Mucosa of rectum (tissue), 2 donors: ENCODE data around the gene KTI12.
"Not testable (repeated sequence)": the region's sequence is repeated elsewhere in the genome, so short reads cannot be mapped to it uniquely, and the experiment has no call there.

Source experiments
- H3K27ac ChIP-seq, 2 donors: one replicate each; pipeline ENCODE4 v1.7.0; 2013; ENCODE audit warnings: inconsistent platforms in 2 of 2, low read depth in 2 of 2, low read length in 2 of 2
- H3K27me3 ChIP-seq, 2 donors: one replicate each; pipeline ENCODE4 v1.7.0; 2013; ENCODE audit warnings: low read length in 2 of 2; ENCODE audit not compliant: control insufficient read depth in 2 of 2, insufficient read depth in 2 of 2
- H3K36me3 ChIP-seq, 2 donors: one replicate each; pipeline ENCODE4 v1.7.0; 2013; ENCODE audit warnings: low read length in 2 of 2; ENCODE audit not compliant: control insufficient read depth in 2 of 2, insufficient read depth in 2 of 2
- H3K4me1 ChIP-seq, 2 donors: one replicate each; pipeline ENCODE4 v1.7.0; 2013; ENCODE audit warnings: low read length in 2 of 2, mild to moderate bottlenecking in 1 of 2; ENCODE audit not compliant: control insufficient read depth in 2 of 2, insufficient read depth in 2 of 2
- H3K4me3 ChIP-seq, 2 donors: one replicate each; pipeline ENCODE4 v1.7.0; 2013; ENCODE audit warnings: low read length in 2 of 2
- H3K9ac ChIP-seq, 2 donors: one replicate each; pipeline ENCODE4 v1.7.0; 2013; ENCODE audit warnings: low read length in 2 of 2, low read depth in 1 of 2, mild to moderate bottlenecking in 1 of 2
- H3K9me3 ChIP-seq, 2 donors: one replicate each; pipeline ENCODE4 v1.7.0; 2013; ENCODE audit warnings: low read length in 2 of 2; ENCODE audit not compliant: control insufficient read depth in 2 of 2
- donor health status: healthy.
- donor health status: Normal muscosa, but diverticular disease.

The KTI12 gene

GRCh38 chr1:52045236-52045635 is 11.6 kb upstream of the KTI12 start:
- H3K36me3 ChIP-seq, result peaks cover 0 to 11% of the 10 kb centered on the region in 2 donors
- no peaks in the 10 kb centered on the region for H3K27me3 ChIP-seq
- H3K4me3 ChIP-seq, result no peak overlapping the region

GRCh38 chr1:52041551-52042185 is 8.1 kb upstream of the KTI12 start:
- H3K9ac ChIP-seq, result no peak overlapping the region
- H3K4me3 ChIP-seq, result no peak overlapping the region
- H3K9me3 ChIP-seq, result no peaks in the 10 kb centered on the region
- H3K27me3 ChIP-seq, result no peaks in the 10 kb centered on the region
- H3K27ac ChIP-seq, result no peak overlapping the region
- peaks cover 6% of the 10 kb centered on the region in 2 donors for H3K4me1 ChIP-seq
- peaks cover 2 to 15% of the 10 kb centered on the region in 2 donors for H3K36me3 ChIP-seq

More at GRCh38 chr1:52045236-52045635, 11.6 kb upstream of the KTI12 start:
- no peaks in the 10 kb centered on the region for H3K4me1 ChIP-seq
- no peak overlapping the region for H3K9ac ChIP-seq
- no peak overlapping the region for H3K27ac ChIP-seq
- H3K9me3 ChIP-seq, result no peaks in the 10 kb centered on the region

GRCh38 chr1:52037909-52038308 is 4.3 kb upstream of the KTI12 start:
- Histone ChIP-seq H3K27ac (no peak overlapping the region), H3K9me3 (no peaks in the 10 kb centered on the region), H3K9ac (no peak overlapping the region), H3K4me3 (no peak overlapping the region), H3K27me3 (no peaks in the 10 kb centered on the region), H3K36me3 (peaks cover 2 to 11% of the 10 kb centered on the region in 2 donors), H3K4me1 (peaks cover 7 to 10% of the 10 kb centered on the region in 2 donors)

GRCh38 chr1:52037402-52037814 is 3.8 kb upstream of the KTI12 start:
- Histone ChIP-seq H3K36me3 (peaks cover 2 to 11% of the 10 kb centered on the region in 2 donors), H3K4me1 (peaks cover 12 to 15% of the 10 kb centered on the region in 2 donors), H3K4me3 (no peak overlapping the region), H3K9ac (no peak overlapping the region), H3K27ac (no peak overlapping the region), H3K27me3 (no peaks in the 10 kb centered on the region), H3K9me3 (no peaks in the 10 kb centered on the region)

- H3K9ac ChIP-seq, result peak overlapping the region; percentile 86 to 94
- peak overlapping the region; percentile 84 to 92 for H3K27ac ChIP-seq
- no peaks in the 10 kb centered on the region for H3K9me3 ChIP-seq
- H3K36me3 ChIP-seq, result peaks cover 3 to 4% of the 10 kb centered on the region in 2 donors
- peaks cover 21 to 30% of the 10 kb centered on the region in 2 donors for H3K4me1 ChIP-seq
- peak overlapping the region; percentile 90 to 96 for H3K4me3 ChIP-seq
- no peaks in the 10 kb centered on the region for H3K27me3 ChIP-seq
Observed at GRCh38 chr1:52034050-52034384, 407 bp upstream of the KTI12 start.

GRCh38 chr1:52032785-52033131 is 852 bp downstream of the KTI12 start:
- Histone ChIP-seq H3K9me3 (no peaks in the 10 kb centered on the region), H3K9ac (peak overlapping the region; percentile 86 to 94), H3K4me1 (peaks cover 19 to 32% of the 10 kb centered on the region in 2 donors), H3K4me3 (peak overlapping the region; percentile 90 to 96), H3K27me3 (no peaks in the 10 kb centered on the region), H3K27ac (peak overlapping the region; percentile 84 to 92), H3K36me3 (peaks cover 3 to 4% of the 10 kb centered on the region in 2 donors)

- peaks cover 16 to 29% of the 10 kb centered on the region in 2 donors for H3K4me1 ChIP-seq
- peak overlapping the region in 1 of 2 donors; percentile 92 for H3K27ac ChIP-seq
- no peaks in the 10 kb centered on the region for H3K27me3 ChIP-seq
- peaks cover 0 to 3% of the 10 kb centered on the region in 2 donors for H3K36me3 ChIP-seq
- H3K4me3 ChIP-seq, result peak overlapping the region; percentile 90 to 96
- no peaks in the 10 kb centered on the region for H3K9me3 ChIP-seq
- peak overlapping the region; percentile 86 to 94 for H3K9ac ChIP-seq
Observed at GRCh38 chr1:52032124-52032784, 1.4 kb downstream of the KTI12 start.

- H3K4me3 ChIP-seq, H3K27me3 ChIP-seq, H3K27ac ChIP-seq, H3K9me3 ChIP-seq, H3K9ac ChIP-seq: not testable (repeated sequence)
- Histone ChIP-seq H3K4me1 (peaks cover 12 to 29% of the 10 kb centered on the region in 2 donors), H3K36me3 (peaks cover 14 to 18% of the 10 kb centered on the region in 2 donors)
Observed at GRCh38 chr1:52028839-52029238, 4.8 kb downstream of the KTI12 start.

- H3K4me1 ChIP-seq, result peaks cover 11 to 29% of the 10 kb centered on the region in 2 donors
- peak overlapping the region in 1 of 2 donors; percentile 17 for H3K4me3 ChIP-seq
Observed at GRCh38 chr1:52028328-52028727, 5.3 kb downstream of the KTI12 start.

GRCh38 chr1:52026278-52026677 is 7.3 kb downstream of the KTI12 start:
- H3K9me3 ChIP-seq, result no peaks in the 10 kb centered on the region
- no peak overlapping the region for H3K9ac ChIP-seq
- H3K27ac ChIP-seq, result no peak overlapping the region
- H3K4me1 ChIP-seq, result peaks cover 0 to 12% of the 10 kb centered on the region in 2 donors
- H3K4me3 ChIP-seq, result no peak overlapping the region
- H3K36me3 ChIP-seq, result peaks cover 31 to 36% of the 10 kb centered on the region in 2 donors
- no peaks in the 10 kb centered on the region for H3K27me3 ChIP-seq

More at GRCh38 chr1:52028328-52028727, 5.3 kb downstream of the KTI12 start:
- no peaks in the 10 kb centered on the region for H3K27me3 ChIP-seq
- H3K9me3 ChIP-seq, result no peaks in the 10 kb centered on the region
- no peak overlapping the region for H3K9ac ChIP-seq
- H3K36me3 ChIP-seq, result peaks cover 19 to 23% of the 10 kb centered on the region in 2 donors
- peak overlapping the region in 1 of 2 donors; percentile 27 for H3K27ac ChIP-seq
